ENCODE results near the gene TTLL6.
"Not testable (repeated sequence)": the region's sequence is repeated elsewhere in the genome, so short reads cannot be mapped to it uniquely, and the experiment has no call there.

TTLL6 gene

DNA sequence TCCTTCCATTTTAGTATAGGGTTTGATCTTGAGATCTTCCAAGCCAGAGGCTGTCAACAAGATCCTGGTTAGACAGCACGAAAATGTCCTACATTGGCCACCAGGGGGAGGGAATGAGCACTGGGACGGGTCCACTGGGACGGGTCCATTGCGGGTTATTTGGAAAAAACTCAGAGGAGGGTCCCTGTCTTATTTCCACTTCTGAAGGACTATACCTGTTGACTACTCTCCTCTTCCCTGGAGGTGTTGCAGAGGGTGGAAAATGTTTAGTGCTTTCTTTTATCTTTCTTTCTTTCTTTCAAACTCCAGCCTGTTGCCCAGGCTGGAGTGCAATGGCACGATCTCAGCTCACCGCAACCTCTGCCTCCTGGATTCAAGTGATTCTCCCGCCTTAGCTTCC is 2.5 kb downstream of the TTLL6 start:
- DNase-seq: peak; percentile 76

DNA sequence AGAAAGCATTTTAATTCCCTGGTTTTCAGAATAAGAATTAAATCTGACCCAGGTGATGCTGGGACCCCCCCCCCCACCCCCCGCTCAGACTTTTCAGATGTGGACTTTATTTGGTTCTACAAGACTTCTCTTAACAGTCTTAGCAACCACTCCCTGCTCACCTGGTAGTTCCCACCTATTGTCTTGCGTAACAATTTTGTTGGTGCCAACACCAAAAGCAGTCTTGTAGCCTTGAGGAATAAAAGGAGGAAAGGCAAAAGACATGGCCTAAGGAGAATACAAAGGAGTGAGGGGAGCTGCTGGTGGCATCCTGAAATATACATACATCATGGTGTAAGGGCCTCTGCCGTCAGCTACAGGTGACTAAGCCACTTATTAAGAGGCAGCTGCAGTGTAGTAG is 5.0 kb downstream of the TTLL6 start:
- DNase-seq: no peak

DNA sequence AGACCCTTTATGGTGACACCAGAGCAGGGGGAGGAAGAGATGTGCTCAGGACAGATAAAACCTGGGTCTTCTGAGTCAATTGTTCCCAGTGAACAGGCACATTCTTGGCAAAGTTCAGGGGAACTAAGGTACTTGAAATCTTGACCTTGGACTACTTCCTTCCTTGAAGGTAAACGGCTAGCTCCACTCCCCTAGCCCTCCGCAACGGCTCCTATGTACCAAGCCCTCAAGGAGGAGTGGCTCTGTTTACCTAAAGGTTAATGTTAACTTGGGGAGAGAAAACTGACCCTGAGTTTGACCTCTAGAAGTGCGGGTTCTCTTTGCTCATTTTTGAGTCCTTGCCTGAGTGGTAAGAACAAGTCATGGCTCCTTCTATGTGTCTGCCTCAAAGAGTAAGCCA is 7.8 kb downstream of the TTLL6 start:
- DNase-seq: no peak

DNA sequence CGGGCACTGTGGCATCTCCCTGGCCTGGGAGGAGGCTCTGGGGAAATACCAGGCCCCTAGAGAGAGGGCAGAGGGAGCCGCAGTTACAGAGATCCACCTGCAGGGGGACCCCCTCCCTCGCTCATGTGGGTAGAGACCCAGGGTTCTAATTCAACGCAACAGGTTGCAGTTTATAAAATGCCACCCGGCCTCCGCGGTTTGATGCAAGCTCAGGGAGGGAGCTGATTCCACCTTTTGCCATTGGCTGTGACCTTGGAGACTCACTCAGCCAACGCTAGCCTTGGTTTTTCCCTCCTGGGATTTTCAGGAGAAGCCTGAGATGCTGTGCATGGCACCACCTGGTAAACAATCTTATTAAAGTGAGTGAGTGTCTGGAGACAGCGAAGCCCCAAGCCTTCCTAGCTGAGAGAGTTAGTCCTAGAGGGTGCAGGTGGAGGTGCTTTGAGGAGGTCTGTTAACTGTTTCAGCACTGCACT is 12.1 kb downstream of the TTLL6 start:
- peak; percentile 90 for DNase-seq

DNA sequence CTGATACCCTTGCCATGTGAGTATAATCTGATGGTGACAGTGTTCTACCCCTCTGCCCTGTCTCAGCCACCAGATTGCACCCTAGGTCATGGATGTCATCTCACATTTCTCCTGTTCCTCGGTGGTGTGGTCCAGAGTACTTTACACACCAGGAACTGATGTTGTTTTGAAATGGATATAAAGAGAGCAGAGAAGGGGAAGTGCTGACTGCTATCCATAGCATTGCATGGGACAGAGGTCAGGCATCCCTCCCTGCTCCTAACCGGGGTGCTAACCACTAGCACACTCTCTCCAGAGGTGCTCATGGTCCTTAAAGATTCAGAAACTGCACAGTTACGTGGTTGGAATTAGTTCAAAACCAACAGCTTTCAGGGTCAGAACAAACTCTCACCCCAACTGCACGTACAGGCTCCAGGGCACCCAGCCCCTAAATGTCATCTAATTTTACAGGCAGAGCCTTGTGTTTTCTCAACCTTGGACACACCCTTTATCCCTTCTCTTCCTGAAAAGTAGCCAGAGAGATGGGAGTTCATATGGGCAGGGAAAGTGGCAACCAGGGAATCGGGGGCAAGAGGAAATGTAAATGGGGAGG is 16.3 kb downstream of the TTLL6 start:
- DNase-seq: no peak

DNA sequence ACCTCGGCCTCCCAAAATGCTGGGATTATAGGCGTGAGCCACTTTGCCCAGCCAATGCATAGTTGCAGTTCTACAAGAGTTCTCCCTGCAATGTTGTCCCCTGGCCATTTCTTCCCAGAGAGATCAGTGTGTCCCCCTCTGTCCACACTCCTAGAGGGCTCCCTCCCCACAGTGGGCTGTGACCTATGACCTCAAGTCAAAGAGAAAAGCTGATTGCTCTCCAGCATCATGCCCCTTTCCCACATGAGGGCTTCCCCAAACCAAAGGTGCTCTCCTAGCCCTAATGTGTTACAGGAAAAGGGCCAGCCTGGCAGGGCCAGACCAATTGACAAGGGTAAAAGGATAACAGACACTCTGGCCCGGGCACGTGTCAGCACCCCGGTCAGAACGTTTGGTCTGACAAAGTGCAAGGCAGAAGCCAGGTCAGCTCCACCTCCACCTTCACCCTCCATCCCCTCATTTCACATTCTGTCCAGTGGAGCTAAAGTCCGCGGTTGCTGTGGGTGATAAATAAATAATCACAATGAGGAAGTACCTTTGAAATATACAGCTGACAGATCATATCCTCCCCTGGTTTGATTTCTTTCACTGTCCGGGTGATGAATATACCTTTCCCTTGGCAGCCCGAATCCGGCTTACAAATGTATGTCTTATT is 17.8 kb downstream of the TTLL6 start:
- DNase-seq: no peak

DNA sequence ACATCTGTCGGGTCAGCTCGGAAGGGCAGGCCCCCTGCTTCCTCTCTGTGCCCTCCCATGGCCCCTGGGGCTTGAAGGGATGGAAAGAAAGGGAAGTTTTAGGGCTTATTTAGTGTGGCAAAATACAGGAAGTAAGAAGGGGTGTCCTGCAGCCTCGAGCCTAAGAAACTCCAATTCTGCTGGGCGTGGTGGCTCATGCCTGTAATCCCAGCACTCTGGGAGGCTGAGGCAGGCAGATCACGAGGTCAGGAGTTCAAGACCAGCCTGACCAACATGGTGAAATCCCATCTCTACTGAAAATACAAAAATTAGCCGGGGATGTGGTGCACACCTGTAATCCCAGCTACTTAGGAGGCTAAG is 20.9 kb downstream of the TTLL6 start:
- not testable (repeated sequence) for DNase-seq

DNA sequence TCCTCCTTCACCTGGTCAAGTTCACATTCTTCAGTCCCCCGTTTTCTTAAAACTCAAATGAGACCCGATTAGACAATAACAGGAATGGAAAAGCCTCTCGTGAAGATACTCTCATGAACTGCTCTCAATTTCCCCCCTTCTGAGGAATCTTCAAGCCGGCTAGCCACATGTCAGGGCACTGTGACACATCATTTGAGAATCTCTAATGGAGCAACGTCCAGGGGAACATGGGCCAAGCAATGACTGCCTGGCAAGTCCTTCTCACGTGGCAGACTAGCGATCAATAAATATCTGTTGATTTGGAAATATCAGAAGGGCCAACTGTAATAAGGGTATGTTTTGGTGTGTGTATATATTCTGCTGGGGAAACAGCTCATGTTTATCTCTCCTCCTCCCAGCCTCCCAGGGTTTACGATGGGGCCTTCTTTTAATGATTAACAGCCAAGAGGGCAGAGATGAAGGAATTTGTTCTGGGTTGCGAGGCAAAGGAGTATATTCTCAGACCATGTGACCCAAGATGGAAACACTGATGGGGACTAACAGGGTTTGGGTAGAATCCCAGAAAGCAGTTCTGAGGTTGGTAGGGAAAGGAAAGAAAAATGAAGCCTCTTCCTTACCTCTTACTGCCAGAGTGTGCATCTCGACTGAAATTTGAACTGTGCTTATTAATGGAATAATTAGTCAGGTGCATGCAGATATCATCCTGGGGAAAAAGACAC is 21.4 kb downstream of the TTLL6 start:
- no peak for DNase-seq

DNA sequence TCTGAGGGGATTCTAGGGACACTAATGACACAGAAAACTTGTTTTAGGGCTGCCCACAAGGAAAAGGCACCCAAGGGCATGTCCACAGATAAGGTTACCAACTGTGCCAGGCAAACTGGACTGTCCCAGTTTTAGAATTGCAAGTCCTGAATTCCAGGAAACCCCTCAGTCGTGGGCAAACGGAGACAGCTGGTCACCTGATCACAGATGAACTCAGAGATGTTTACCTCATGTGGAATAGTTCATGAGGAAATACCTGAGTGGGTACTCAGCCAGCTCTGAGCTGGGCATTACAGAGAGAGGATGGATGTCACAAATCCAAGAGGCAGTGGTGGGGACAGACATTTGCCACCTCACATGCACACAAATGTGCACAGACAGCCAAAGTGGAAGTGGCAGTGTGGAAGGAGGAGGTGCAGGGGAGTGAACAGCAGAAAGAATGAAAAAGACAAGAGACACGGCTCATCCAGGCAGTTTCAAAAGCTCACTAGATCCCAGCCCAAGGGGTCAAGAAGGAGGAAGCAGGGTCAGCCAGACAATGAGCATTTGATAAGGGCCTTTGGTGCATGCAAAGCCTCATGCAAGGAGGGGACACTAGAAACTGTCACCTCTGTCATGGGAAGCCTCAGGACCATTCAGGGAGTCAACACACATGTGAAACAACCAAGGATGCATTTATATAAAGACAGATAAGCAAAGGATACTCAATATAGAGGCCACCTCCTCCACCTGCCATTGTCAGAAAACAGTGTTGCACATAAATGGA is 24.8 kb downstream of the TTLL6 start:
- DNase-seq: no peak

DNA sequence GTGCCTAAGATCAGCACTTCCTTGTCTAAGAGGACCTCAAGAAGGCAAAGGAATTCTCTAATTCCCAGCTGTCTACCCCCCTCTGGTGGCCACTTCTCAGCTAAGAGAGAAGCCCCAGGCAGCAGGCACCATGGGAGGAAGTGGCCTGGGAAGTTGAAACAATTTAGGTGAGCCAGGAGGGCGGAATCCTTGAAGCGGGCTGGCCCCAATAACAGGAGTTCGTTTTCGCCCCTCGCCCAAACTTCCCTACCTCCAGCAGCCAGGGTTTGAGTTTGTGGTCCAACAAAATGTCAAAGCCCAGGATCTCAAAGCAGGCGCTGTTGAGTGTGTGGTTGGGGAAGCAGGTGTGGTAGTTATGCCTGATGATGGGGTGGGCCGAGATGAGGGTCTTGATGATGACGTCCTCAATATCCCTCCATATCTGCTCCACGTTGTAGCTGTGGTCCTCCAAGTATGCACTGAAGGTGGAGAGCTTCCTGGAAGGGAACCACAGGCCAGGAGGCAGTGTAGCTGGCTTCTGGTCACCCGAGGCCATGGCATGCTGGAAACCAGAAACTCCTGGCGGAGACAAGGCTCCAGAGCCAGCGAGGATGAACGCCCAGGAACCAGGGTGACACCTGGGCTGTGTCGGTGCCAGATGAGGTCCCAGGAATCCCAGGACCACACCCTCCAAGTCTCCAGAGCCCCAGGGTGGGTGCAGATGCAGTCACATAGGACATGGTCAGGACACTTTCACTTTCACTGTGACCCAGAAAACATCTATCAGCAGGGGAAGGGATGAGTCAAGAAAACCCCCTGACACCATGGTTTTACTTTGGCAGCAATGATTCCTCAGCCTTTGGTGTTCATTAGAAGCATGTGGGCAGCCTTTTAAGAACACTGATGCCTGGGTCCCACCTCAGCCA is 25.6 kb downstream of the TTLL6 start:
- DNase-seq: no peak

DNA sequence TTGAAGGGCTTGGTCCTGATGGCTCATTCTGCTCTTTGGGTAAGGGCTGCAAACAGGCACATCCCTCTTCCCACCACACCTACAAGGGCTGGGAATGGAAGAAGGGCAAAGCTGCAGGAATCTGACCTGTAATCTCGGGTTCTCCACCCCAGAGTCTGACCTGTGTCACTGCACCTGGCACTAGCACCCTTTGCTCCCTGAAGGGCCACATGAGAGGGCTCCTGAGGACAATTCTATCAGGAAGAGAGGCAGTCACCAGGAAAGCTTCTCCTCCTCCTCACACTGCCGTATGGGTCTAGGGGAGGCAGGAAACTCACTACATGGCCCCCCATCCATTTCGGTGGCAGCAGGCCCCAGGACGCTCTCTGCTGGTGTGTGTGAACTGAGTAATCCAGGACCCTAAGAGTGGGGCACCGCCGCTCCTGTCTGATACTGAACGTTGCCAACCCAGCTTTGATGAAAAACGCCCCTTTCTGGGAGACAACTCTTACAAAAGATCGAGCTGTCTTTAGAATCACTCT is 26.4 kb downstream of the TTLL6 start:
- no peak for DNase-seq

DNA sequence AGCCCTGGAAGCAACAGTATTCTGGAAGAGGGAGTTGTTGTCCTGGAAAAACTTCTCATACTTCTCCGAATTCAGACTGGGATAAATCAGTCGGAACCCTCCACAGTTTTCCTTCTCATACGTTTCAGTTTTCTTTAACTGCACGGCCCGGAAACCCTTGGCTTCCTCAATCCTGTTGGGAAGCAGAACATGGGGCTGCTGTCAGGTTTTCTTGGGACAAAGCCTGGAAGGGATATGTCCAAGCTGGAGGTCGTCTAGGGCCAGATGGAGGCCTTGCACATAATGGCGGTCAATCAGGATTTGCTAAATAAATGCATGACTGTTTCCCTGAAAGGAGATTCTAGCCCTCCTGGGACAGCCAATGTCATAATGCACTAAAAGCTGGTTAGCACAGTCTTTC is 29.2 kb downstream of the TTLL6 start:
- DNase-seq: no peak

DNA sequence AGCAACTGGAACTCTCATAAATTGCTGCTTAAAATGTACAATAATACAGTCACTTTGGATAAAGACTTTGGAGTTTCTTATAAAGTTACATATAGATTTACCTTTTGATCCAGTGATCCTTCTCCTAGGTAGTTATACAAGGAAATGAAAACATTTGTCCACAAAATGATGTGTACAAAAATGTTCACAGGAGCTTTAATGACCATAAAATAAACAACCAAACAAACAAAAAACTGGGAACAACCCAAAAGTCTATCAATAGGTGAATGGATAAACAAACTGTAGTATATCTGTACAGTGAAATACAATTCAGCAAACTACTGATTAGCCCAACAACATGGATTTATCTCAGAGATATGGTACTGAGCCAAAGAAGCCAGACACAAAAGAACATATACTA is 37.6 kb downstream of the TTLL6 start:
- no peak for DNase-seq

DNA sequence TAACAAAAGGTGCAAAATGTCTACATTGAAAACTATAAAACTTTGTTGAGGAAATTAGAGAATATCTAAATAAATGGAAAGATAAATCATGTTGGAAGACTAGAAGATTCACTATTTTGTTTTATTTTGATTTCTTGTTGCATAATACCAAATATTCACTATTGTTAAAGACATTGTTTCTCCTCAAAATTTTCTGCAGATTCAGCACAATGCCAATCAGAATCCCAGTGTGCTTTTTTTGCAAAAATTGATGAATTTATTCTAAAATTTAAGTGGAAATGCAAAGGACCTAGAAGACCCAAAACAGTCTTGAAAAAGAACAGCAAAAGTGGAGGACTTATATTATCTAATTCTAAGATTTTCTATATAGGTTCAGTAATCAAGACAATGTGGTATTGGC is 40.4 kb downstream of the TTLL6 start:
- no peak for DNase-seq

DNA sequence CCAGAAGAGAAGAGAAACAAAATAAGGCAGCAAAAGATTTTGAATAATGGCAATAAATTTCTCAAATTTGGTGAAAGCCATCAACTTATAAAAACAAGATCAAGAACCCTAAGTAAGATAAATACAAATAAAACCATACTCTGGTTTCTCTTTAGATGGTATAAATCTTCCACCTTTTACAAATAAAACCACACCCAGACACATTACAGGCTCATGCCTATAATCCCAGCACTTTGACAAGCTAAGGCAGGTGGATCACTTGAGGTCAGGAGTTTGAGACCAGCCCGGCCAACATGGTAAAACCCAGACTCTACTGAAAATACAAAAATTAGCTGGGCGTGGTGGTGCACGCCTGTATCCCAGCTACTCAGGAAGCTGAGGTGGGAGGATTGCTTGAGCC is 43.8 kb downstream of the TTLL6 start:
- no peak for DNase-seq

DNA sequence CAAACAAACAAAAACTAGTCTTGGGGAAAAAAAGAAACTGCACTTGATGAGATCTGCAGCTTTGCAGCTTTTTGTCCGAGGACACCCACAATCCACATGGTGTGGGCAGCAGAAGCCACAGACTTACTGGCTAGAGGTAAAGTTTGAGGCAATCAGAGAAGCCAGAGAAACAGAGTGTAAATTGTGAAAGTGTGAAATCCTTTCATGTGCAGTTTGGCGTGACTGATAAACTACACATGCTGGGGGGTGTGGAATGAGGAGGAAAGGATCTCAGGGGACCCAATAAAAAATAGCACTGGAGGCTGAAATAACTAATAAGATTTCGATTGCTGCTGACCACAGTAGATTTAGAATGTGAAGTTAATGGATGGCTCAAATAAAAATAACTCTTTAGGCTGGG is 46.1 kb downstream of the TTLL6 start:
- DNase-seq: no peak

DNA sequence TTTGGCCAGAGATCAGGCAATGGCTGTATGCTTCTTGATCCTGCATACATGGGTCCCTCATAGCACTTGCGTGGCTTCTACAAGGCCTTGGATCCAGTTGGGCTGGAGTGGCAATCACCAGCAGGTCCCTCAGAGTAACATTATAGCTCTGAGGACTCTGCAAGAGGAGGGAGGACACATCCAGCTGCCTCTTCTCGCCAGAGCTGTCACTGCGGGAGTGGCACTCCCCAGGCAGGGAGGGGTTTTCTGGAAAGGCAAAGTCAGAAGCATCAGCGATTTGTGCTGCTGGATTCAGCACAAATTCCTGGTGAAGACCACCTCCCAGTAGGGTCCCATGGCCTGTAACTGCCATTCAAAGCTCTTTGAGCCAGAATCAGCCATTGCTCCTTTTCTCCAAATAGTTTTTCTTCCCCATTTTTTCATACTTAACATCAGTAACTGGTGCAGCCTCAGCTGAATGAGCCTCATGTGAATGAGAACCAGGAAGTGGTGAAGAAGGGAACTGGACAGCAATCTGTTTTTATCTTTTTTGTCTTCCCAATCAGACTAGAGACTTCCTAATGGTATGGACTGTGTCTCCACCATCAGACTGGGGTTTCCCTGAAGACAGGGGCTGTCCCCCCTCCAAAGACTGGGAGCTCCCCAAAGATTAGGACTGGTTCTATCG is 47.9 kb downstream of the TTLL6 start:
- no peak for DNase-seq

DNA sequence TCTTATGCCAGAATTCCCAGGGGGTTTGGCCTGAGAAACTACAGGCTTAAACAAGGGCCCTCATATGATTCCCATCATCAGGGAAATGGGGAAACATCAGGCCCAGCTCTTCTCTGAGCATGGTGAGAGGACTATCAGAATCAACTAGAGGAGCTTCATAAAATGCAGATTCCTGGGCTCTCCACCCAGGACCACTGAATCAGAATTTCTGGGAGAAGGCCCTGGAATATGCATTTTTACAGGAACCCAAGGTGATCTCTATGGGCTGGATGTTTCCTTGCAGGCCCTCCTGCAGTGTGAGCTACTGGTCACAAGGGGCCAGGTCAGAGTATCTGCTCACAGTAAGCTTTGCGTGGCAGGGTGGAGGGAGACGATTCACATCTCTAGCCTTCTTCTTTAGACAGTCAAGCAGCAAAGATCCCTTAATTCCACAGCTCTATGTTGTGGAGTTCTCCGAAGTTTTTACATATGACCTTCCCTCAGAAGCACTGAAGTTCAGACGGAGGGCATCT is 49.7 kb downstream of the TTLL6 start:
- DNase-seq: no peak

DNA sequence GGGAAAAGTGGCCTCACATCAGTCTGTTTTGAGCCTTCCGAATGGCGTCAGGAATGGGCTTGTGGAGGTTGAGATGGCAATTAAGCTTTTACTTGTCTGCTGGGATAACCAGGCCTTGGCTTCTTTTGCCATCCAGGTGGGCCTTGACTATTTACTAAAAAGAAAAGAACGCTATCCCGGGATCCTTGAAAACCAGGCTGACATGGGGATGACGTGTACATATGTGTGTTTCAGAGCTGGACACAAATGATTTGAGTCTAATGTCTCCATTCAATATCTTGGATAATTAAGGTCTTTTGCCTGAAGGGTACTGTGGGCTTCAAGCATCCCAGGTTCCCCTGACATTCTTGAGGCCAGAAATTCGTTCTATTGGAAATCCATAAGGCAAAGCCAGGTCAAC is 55.9 kb downstream of the TTLL6 start:
- DNase-seq: no peak

DNA sequence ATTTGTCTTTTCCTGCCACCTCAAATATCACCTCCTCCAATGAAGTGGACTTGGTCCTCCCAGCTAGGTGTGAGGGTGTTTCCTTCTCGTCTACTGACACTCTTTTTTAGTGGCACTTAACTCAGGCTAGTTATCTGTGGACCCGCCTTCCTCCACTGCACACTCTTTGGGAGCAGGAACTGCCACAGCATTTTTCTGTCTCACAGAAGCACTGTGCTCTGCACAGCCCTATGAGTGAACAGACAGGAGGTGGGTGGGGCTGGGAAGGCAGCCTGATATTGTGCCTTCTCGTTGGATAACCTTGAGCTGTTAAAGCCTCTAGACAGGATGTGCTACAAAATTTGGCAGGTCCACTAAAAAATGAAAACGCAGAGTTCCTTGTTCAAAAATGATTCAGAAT is 56.6 kb downstream of the TTLL6 start:
- DNase-seq: no peak

DNA sequence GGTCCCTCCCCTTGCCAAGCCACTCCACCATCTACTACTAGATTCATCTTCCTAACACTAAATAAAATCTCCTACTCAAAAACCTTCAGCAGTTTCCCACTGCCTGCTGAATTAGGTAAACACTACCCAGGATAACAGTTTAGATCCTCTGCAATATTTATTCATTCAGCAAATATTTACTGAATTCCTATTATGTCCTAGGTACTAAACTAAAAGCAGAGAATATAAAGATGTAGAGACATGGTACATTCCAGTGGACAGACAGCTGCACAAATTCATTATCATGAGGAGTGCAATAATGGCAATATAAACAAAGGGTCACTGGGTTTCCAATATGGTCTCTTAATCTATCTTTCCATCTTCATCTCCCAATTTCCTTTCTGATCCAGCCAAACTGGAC is 57.7 kb downstream of the TTLL6 start:
- no peak for DNase-seq

DNA sequence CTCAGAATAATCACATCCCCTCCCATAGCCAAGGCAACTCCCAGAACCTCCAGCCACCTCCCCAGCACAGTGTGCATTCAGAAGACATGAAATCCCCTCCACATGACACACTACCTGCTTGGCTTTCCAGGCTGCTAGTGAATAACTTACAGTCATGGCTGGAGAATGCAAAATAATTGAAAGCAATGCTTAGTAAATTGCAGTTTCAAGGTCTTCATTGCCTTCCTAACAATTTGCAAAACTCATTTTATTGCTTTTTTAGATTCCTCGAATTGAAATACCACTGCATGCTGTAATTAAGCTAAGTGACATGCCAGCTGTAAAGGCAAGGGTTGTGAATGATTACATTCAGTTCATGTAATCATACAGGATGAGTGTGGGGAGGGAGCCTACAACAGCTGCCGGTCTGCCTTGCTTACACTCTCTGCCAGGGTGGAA is 59.5 kb downstream of the TTLL6 start:
- DNase-seq: no peak
